GM18868 (cell line): Measurements from ENCODE around the gene COL25A1.

Experiments
- ATAC-seq: cut with Tn5 transposase; IDR thresholded peaks from one replicate; pipeline ENCODE4 v1.9.1; 2021; ENCODE audit warnings: mild to moderate bottlenecking, moderate library complexity; ENCODE audit not compliant: unreplicated experiment

The COL25A1 gene

DNA sequence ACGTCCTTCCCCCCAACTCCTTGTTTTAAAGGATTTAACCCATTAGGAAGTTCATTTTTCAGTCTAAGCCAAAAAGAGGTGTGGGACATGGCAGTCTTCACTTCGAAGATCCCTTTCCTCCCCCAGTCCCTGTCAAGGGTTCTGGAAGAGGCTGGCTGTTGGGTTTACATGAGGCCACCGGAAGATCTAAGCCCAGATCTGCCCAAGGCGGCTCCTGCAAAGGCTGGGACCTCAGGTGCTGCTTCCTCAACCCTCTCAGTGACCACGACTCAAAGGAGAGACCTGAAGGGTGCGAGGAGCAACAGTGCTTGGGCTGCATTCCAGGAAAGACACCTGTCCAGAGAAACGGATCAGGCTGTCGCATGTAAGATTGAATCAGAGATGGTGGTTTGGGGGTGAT is 516.1 kb downstream of the COL25A1 start:
- no peak for ATAC-seq

DNA sequence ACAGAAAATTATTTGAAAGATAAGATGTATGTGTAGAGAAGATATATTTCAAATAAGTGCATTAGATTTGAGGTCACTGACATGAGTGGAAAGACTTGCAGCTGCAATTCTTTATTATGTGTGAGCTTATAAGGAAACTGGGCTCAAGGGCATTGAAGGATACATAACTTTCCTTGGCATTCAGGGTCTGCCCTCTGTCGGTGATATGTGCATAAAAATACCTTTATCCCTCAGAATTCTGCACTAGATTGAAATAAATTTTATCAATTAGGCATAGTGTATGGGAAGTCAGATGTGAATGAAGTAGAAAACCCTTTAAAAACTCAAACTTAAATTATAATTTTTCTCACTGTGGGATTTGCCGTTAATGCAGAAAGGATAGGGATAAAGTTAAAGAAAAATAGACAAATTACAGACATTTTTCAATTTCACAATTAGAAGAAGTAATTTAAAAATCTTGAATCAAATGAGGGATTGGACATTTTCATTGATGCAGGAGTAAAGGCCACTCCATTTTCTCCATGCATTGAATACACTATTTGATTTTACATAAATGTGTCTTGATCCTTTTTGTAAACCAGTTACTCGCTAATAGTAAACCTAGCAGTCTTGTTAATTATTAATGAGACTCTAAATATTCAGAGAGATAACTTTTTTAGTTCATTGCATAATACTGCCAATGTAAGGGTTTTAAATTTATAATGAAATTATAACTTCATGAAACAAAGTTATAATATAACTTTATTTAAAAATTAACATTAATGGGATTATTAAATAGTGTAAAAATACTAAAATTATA is 518.6 kb downstream of the COL25A1 start:
- ATAC-seq: no peak

- no peak for ATAC-seq
These were observed 522.5 kb downstream of the COL25A1 start for GRCh38 chr4:108779958-108780357.

DNA sequence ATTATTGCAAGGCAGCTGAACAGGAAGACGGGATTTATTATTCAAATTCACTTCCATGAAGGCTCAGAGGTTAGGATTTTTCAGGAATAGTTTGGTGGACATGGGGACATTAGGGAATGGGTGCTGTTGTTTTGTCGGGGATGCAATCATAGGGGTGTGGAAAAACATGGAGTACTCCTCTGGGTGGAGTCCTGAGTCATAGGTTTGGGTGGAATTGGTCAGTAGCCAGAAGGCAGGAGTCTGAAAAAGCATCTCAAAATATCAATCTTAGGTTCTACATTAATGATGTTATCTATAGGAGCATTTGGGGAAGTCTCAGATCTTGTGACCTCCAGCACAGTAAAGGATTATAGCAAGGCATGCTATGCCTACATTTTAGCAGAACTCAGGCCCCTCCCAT is 525.1 kb downstream of the COL25A1 start:
- no peak for ATAC-seq

DNA sequence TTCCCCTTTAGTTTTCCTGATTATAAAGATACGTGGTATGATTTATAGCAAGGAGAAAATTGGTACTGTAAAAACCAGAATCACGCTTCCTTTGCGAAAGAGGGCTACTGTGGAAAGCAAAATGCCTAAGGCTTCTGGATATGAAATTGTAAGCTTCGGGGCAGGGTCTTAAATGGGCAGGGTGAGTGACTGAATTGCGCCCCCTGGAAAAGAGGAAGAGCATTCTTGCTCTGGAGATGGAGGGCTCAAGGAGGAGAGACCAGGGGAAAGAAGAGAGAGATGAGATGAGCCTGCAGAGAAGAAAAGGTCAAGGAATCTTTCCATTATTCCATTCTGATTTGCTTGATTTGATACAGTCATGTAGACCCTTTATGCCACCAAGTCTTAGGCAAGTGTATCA is 526.5 kb downstream of the COL25A1 start:
- ATAC-seq: no peak

DNA sequence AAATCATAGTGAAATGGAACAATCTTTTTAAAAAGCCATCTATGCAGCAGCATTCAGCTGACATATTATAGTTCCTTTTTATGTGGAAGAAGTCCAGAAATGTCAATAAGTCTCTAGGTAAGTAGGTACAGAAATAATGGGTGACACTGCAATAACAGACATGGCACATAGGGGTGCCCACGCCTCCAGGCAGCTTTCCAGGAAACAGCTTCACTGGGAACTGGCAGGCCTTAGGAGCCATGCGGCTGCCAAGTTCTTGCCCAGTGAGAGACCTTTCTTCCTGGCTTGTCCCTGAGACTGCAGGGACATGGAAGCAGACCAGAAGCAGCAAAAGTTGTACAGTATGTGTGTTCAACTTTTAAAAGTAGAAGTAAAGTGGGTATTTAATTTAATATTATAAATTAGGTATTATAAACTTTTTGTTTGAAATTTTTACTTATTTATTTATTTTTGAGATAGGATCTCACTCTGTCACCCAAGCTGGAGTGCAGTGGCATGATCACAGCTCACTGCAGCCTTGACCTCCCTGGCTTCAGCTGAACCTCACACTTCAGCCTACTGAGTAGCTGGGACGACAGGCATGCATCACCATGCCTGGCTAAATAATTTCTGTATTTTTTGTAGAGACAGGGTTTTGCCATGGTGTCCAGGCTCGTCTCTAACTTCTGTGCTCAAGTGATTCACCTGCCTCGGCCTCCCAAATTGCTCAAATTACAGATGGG is 527.5 kb downstream of the COL25A1 start:
- no peak for ATAC-seq

- ATAC-seq: no peak
These were observed 530.1 kb downstream of the COL25A1 start for GRCh38 chr4:108772402-108772801.

- no peak for ATAC-seq
These were observed 536.4 kb downstream of the COL25A1 start for GRCh38 chr4:108766058-108766457.

GRCh38 chr4:108763986-108764385 is 538.5 kb downstream of the COL25A1 start:
- no peak for ATAC-seq

DNA sequence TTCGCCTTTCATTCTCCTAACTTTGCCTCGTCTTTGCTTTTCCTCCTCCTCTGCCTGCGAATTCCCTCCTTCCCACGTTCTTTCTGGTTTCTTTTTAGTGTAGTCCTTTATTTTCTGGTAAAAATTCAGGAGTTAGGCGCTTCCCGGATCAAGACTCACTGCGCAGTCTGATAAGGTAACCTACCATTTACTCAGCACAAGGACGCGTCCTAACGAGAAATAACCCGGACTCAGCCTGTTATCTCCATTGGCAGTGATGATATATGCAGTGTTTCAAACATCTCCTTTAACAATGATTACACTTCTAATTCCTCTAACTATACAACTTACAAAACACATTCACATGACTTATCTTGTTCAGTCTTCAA is 539.2 kb downstream of the COL25A1 start:
- ATAC-seq: no peak

DNA sequence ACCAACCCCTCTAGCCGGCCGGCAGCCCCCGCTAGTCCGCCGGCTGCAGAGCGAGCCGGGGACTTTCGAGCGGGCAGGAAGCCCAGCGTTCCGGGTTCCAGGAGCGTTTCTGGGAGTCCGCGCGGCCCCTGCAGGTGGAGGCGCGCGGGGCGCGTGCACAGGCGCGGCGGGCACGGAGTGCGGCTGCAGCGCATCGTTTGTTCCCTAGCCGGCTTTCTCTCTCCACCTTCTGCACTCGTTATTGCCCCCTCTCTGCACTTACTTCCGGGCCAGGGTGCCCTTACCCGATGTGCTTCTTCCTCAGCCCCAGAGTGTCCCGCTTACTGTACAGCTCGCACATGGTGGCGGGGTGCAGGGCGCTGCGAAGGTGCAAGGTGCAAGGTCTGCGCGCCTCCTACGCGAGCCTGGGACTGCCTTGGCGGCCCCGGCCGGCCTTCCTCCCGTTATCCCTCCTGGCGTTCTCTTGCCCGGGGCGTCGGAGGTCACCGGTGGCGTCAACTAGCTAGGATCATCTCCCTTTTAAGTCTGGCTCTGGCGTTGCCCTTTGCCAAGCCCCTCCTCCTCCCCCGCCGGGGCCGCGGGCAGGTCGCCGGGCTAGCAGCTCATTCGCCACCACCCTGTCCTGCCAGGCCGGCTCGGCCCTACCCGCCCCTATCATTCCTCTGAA is 539.8 kb downstream of the COL25A1 start, which contains the start of gene ETNPPL:
Gene ETNPPL (minus strand): TSS at position 495 of the 667 bp plus-strand sequence. CDS start 155 bp downstream, at position 340.
- ATAC-seq: peak; percentile 54
